Femur (tissue), 1 donor: Measurements from ENCODE around the gene BICDL1.

Source experiments
- DNase-seq: peaks from one replicate; pipeline ENCODE4 v3.0.0-alpha.2; 2017

BICDL1 gene

GRCh38 chr12:120085920-120086645 lies 97.0 kb downstream of the BICDL1 start:
- DNase-seq: no peak

GRCh38 chr12:120086801-120087621 lies 98.0 kb downstream of the BICDL1 start:
- peak; percentile 98 for DNase-seq

DNA sequence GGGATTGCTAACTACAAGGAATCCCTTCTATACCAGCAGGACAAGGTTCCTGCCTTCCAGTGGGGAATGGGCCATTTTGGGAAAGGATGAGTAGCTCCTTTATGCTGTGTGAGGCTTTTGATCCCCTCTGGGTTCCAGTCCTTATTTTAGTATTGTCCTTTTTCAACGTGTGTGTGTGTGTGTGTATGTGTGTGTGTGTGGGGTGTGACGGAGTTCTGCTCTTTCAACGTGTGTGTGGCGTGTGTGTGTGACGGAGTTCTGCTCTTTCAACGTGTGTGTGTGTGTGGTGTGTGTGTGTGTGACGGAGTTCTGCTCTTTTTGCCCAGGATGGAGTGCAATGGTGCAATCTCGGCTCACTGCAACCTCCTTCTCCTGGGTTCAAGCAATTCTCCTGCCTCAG lies 100.1 kb downstream of the BICDL1 start:
- no peak for DNase-seq

- DNase-seq: no peak
These were observed 100.8 kb downstream of the BICDL1 start for GRCh38 chr12:120089796-120090195.

DNA sequence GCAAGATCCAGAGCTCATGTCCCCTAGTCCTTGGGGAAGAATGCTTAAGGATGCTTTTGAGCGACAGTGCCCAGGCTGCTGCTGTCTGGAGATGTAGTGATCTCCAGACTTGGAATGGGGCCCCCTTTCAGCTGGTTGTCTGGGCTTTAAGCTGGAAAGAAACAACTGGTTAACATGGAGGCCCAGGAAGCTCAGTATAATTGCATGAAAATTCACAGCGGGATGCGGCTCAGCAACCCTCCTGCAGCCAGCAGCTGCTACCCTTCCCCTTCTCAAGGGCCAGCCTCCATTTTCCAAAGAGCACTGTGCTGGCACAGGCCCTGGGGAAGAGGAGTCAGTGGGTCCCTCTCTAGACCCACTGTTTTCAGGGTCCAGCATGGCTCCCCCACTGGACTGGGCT lies 101.2 kb downstream of the BICDL1 start:
- no peak for DNase-seq

- DNase-seq: no peak
These were observed 101.7 kb downstream of the BICDL1 start for GRCh38 chr12:120090626-120091295.

DNA sequence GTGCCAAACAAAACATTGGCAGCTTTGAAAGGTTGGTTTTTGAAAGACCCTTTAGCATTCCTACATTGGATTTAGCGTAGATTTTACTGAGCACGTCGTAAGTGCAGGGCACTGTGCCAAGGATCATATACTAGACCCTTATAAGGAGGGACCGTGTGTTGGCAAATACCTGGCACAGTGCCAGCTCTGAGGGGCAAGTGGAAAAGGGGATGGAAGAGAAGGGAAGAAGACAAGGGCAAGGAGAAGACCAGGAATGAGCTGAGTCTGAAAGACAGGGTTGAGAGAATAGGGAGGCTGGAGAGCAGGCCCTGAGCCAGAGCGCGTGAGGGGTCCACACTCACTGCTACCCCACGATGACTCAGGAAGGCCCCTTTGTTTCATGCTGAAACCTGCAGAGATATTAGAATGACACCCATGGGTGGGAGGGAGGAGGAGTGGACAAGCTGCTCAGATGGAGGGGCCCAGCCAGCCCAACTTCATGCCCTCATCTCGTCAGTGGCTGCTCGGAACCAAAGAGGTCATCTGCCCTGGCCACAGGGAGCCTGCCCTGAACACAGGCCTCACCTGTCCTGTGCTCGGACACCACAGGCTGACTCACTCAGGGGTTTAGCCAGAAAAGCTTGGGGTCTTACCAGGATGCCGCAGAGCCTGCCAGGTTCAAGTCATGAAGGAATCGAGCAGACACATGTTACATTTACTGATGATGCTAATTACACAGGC lies 102.5 kb downstream of the BICDL1 start:
- DNase-seq: no peak

DNA sequence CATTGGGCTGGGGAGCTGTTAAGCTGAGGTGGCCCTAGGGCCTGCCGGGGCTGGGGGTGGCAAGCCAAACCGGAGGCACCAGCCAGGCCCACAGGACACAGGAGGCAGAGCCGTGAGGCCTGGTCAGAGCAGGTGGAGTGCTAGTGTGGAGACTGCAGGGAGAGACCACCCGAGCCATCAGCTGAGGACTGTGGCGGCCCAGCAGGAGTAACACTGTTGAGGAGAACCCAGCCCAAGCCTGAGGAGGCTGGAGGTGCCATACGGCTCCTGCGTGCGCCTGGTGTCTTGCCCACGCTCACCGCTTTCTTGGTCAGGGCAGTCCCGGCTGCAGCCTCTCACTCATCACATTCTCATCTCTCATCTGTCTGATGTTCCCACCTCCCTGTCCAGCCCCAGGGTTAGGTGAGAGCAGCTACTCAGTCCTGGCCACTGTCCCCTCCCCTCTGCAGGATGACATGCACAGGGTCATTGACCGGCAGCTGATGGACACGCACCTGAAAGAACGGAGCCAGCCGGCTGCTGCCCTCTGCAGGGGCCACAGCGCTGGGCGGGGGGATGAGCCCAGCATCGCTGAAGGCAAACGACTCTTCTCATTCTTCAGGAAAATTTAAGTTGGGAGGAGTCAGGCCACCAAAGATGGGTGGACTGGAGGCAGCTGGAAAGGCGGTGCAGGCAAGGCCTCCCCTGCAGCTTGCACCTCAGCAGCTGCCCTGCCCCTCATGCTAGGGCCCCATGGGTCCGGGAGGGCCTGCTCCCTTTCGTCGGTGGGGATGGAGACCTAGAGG lies 103.7 kb downstream of the BICDL1 start:
- no peak for DNase-seq

DNA sequence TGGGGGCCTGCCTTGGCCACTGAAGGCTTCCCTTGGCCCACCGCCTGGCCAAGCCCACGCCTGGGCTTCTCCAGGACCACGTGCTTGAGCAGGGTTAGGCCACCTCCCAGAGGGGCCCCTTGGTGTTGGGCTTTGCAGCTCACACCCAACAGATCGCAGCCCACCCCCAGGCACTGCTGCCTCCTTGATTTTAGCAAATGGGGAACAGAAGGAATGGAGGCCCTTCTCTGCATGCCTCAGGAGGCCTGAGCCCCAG lies 104.2 kb downstream of the BICDL1 start:
- DNase-seq: no peak

DNA sequence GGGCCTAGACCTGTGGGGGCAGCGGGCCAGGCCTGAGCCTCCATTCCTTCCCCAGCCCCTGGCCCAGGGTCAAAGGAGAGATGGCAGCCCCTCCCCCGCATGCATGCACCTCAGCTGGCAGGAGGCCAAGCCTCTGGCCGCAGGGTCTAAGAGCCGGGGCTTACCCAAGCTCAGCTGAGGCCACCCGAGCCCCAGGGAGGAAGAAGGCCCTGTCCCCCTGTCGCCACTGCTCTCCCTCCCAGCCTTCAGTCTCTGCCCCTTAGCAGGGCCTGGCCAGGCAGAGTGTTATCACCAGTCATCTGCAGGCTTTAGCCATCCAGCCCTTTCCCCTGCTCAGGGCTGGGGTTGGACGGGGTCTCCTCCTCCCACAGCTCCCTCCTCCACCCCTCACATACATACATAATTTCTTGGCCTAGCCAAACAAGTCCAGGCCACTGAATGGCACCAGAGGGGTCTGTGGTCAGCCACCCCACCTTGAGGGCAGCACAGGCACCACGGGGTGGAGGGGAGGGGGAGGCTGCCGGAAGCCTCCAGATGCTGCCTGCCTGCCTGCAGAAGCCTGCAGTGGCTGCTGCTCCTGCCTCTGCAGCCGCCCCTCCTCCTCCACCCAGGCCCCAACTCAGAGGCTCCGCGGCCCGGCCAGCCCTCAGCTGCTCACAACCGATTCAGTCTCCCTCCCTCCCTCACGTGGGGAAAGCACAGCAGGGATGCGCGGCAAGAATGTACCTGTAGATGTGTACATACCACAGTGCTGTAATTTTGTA lies 104.7 kb downstream of the BICDL1 start:
- DNase-seq: no peak

DNA sequence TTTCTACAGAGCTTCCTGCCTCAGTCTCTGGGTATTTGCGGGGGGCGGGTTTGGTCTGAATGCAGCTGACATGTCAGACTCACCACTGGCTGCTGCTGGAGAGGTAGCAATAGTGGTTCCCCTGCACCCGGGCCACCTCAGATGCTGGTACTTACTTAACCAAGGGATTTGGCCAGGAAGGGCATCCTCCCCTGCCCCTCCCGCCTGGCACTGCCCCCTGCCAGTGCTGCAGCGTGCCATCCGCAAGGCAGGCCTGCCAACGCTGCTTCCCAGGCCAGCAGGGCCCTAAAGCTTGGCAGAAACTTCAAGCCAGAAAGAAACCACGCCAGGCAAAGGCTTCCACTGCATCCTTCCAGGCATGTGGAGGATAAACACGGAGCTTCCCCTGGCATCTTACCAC lies 105.4 kb downstream of the BICDL1 start:
- DNase-seq: no peak

DNA sequence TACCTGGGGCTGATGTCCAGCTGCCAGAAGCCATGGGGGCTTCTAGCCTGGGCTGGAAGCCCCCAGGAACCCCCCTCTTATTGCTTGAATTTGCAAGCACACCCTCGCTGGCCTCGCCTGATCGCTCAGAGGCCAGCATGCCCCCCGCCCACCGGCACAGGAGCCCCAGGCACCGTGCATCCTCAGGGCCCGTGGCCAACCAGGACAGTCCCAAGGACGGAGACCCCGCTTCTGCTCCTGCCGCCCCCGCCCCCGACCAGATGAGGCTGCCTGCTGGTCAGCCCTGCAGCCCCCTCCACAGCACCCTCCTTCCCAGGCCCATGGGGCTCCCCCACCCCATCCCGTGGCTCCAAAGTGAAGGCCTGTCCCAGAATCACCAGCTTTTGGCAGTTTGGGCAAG lies 106.3 kb downstream of the BICDL1 start:
- DNase-seq: no peak

GRCh38 chr12:120095736-120096135 lies 106.7 kb downstream of the BICDL1 start:
- no peak for DNase-seq

DNA sequence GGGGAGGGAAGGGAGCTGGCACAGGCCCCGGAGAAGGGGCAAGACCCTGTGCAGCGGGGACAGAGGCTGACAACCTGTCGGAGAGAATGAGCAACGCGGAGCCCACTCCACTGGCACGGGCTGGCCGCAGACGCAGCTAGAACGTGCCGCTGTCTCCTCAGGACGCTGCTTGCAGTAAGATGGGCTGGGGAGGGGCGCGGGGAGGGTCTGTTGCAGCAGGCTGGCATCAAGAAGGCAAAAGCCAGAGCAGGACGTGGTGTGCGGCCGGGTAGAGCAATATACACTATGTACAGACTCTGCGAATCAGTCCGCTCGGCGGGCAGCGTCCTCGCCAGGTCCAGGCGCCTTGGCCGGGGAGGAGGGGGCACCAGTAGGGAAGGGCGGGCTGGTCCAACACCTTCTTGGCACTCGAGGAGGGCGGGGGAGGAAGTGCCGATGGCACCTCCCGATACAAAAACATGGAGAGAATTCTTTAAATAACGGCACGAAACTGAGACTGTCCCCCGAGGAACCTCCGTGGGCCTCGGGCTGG lies 107.7 kb downstream of the BICDL1 start:
- no peak for DNase-seq

DNA sequence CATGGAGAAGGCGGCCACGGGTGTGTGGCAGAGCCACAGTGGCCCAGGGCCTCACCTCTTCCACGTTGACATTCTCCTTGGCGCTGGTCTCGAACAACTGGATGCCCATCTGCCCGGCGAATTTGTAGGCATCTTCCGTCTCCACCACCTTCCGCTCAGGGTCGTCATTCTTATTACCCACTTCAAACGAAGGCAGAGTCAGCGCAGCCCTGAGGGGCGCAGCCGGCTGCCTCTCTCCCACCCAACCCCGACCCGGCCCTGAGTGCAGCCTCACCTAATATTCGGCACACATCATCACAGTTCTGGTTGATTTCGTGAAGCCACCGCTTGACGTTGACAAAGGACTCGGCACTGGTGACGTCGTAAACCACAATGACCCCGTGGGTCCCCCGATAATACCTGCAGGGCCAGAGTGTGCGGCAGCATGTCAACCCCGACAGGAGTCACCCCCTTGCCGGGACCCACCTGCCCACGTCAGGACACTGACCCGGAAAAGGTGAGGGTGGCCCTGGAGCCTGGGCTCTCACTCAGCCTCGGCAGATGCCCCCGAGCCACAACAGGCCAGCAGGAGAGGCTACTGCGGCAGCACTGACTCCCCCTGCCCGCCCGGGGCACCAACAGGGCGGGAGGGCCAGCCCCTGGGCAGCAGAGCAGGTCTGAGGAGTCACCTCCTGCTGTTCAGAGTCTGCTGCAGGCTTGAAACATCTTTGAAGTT lies 109.9 kb downstream of the BICDL1 start:
- DNase-seq: no peak

GRCh38 chr12:120099738-120100137 lies 110.7 kb downstream of the BICDL1 start:
- no peak for DNase-seq

DNA sequence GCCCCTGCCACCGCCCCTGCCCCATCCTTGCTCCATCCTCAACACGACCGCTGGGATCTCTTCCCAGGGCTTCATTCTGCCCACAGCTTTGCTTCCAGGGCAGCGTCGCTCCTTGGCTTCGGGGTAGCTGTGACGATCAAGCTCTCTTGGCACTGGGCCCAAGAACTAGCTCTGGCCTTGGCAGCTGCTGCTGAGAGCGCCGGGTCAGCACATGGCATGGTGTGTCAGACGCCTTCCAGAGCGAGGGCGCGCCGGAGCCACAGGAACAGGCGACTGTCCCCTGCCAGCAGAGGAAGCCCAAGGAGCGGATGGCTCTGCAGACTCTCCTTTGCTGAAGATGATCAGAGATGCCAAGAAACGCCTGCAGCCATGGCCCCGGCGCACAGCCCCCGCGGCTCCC lies 111.6 kb downstream of the BICDL1 start:
- DNase-seq: peak; percentile 75

- no peak for DNase-seq
These were observed 112.1 kb downstream of the BICDL1 start for GRCh38 chr12:120101182-120101581.

- DNase-seq: no peak
These were observed 112.6 kb downstream of the BICDL1 start for GRCh38 chr12:120101617-120102016.

DNA sequence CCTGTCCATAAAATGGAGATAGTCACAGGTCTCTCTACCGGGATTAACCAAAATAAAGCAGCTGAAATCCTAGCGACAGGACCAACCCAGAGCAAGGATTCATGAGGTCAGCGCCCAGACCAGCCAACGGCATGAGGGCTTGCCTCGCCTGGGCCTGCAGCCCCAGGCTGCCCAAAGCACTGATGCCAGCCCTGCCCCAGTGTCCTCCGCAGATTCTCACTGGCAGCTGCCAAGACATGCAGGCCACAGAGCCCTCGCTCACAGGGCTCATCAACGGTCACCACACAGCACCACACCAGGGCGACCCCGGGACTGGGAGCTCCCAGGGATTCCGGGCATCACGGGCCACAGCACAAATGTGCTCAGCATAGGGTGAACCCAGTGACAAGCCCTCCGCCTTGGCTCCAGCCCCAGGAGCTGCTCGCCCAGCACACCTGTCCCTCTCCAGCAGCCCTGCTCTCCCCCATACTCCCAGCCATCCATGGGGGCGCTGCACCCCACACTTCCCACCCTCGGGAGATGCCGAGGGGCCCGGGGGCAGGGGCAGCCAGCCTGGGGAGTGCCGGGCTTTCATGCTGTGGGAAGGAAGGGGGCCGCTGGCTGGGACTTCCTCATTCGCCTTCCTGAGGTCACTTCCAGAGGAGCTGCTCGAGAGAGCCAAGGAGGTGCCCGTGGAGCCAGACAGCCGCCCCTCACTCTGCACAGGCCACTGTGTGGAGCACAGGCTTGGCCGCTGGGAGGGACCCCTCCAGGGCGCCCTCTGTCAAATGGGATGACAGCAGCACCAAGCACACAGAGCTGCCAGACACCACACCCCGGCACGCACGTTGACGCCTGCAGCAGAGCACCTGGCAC lies 113.4 kb downstream of the BICDL1 start:
- DNase-seq: no peak
